Osteoblast (primary cell): ENCODE measurements around the gene SH3TC2. TPM values are rescaled to one million over a fixed set of nuclear protein-coding genes. Genes with fewer than 3 reads are reported as not detected.
A peak's percentile ranks its signal among the peaks of the same experiment; 100 is the strongest.

Experiments
- DNase-seq: peaks from one replicate; pipeline ENCODE4 v3.0.0; 2011; ENCODE audit warnings: low spot score, mixed read lengths; ENCODE audit not compliant: insufficient read length; ENCODE audit errors: missing footprints
- H2AFZ ChIP-seq: 2 replicates; pipeline ENCODE4 v1.6.0; 2011; ENCODE audit warnings: mild to moderate bottlenecking, low read length
- H3K27ac ChIP-seq: 2 replicates; pipeline ENCODE4 v1.5.1; 2011; ENCODE audit warnings: mild to moderate bottlenecking, low read depth, low read length, moderate library complexity
- H3K27me3 ChIP-seq: 2 replicates; pipeline ENCODE4 v1.6.0; 2012; ENCODE audit warnings: mild to moderate bottlenecking, control low read depth, inconsistent platforms, low read length, moderate library complexity; ENCODE audit not compliant: insufficient read depth
- H3K36me3 ChIP-seq: 2 replicates; pipeline ENCODE4 v1.5.1; 2011; ENCODE audit warnings: mild to moderate bottlenecking, low read length, control low read depth, moderate library complexity; ENCODE audit not compliant: insufficient read depth
- H3K4me1 ChIP-seq: 2 replicates; pipeline ENCODE4 v1.5.1; 2011; ENCODE audit warnings: mild to moderate bottlenecking, low read length, control low read depth, moderate library complexity; ENCODE audit not compliant: insufficient read depth
- H3K4me2 ChIP-seq: 2 replicates; pipeline ENCODE4 v1.6.0; 2011; ENCODE audit warnings: mild to moderate bottlenecking, low read length; ENCODE audit not compliant: insufficient read depth
- H3K4me3 ChIP-seq: fragments of 200-600 bp; sonication (generic); 3 replicates; pipeline ENCODE4 v1.5.1; 2012; ENCODE audit warnings: mild to moderate bottlenecking, low read length, inconsistent platforms; ENCODE audit not compliant: insufficient read depth
- H3K79me2 ChIP-seq: 2 replicates; pipeline ENCODE4 v1.6.0; 2012; ENCODE audit warnings: mild to moderate bottlenecking, low read length, control low read depth, inconsistent platforms; ENCODE audit not compliant: insufficient read depth
- H3K9me3 ChIP-seq: 2 replicates; pipeline ENCODE4 v1.5.1; 2011; ENCODE audit warnings: low read depth, low read length, control low read depth
- H4K20me1 ChIP-seq: 2 replicates; pipeline ENCODE4 v1.6.0; 2012; ENCODE audit warnings: mild to moderate bottlenecking, low read length, control low read depth; ENCODE audit not compliant: insufficient read depth
- CTCF ChIP-seq: IDR thresholded peaks from 2 replicates; pipeline ENCODE4 v1.5.1; 2011; ENCODE audit warnings: mild to moderate bottlenecking, low read depth, low read length, moderate library complexity; ENCODE audit errors: extremely low read depth
- total RNA-seq: library from RNA; depleted of rRNA; stranded (reverse); fragments of >200 nt; gene quantifications from 2 replicates; pipeline ENCODE4 v1.2.3, GENCODE V29; 2012

SH3TC2 gene
- total RNA-seq, 1 donor: 0.72 TPM

GRCh38 chr5:149030392-149030791, 32.5 kb downstream of the SH3TC2 start:
- Histone ChIP-seq H3K4me1 (peaks cover 3% of the 10 kb centered on the region), H3K27ac (no peak overlapping the region), H2AFZ (no peak overlapping the region), H3K36me3 (no peaks in the 10 kb centered on the region), H3K79me2 (no peaks in the 10 kb centered on the region), H3K27me3 (no peaks in the 10 kb centered on the region), H3K9me3 (no peaks in the 10 kb centered on the region), H3K4me3 (no peak overlapping the region), H3K4me2 (no peak overlapping the region), H4K20me1 (no peaks in the 10 kb centered on the region)
- peak; percentile 58 for DNase-seq
- TF ChIP-seq CTCF: no peak

- peak; percentile 18 for DNase-seq
- TF ChIP-seq CTCF: no peak
- H3K27me3 ChIP-seq: no peaks in the 10 kb centered on the region
- no peak overlapping the region for H3K27ac ChIP-seq
- no peak overlapping the region for H3K4me2 ChIP-seq
- no peaks in the 10 kb centered on the region for H3K9me3 ChIP-seq
- H2AFZ ChIP-seq: no peak overlapping the region
- no peaks in the 10 kb centered on the region for H4K20me1 ChIP-seq
- H3K4me1 ChIP-seq: peaks cover 3% of the 10 kb centered on the region
- H3K79me2 ChIP-seq: no peaks in the 10 kb centered on the region
- no peak overlapping the region for H3K4me3 ChIP-seq
- no peaks in the 10 kb centered on the region for H3K36me3 ChIP-seq
These were observed 33.9 kb downstream of the SH3TC2 start for GRCh38 chr5:149028984-149029383.

- H3K4me3 ChIP-seq: no peak overlapping the region
- H4K20me1 ChIP-seq: no peaks in the 10 kb centered on the region
- no peak overlapping the region for H2AFZ ChIP-seq
- no peaks in the 10 kb centered on the region for H3K79me2 ChIP-seq
- H3K36me3 ChIP-seq: no peaks in the 10 kb centered on the region
- no peaks in the 10 kb centered on the region for H3K9me3 ChIP-seq
- no peak for TF ChIP-seq CTCF
- H3K4me1 ChIP-seq: peaks cover 3% of the 10 kb centered on the region
- H3K27ac ChIP-seq: no peak overlapping the region
- H3K4me2 ChIP-seq: no peak overlapping the region
- no peaks in the 10 kb centered on the region for H3K27me3 ChIP-seq
- DNase-seq: peak; percentile 38
These were observed 34.7 kb downstream of the SH3TC2 start for GRCh38 chr5:149028161-149028560.

- no peaks in the 10 kb centered on the region for H3K9me3 ChIP-seq
- H2AFZ ChIP-seq: no peak overlapping the region
- H3K79me2 ChIP-seq: no peaks in the 10 kb centered on the region
- no peak for TF ChIP-seq CTCF
- no peak overlapping the region for H3K4me3 ChIP-seq
- no peaks in the 10 kb centered on the region for H3K27me3 ChIP-seq
- no peak overlapping the region for H3K27ac ChIP-seq
- H4K20me1 ChIP-seq: no peaks in the 10 kb centered on the region
- no peak for DNase-seq
- peaks cover 3% of the 10 kb centered on the region for H3K4me1 ChIP-seq
- no peaks in the 10 kb centered on the region for H3K36me3 ChIP-seq
- H3K4me2 ChIP-seq: no peak overlapping the region
These were observed 35.2 kb downstream of the SH3TC2 start for GRCh38 chr5:149027636-149028035.
